Thyroid gland (tissue), 4 donors: ENCODE results near the gene TRUB2. TPM values are rescaled to one million over a fixed set of nuclear protein-coding genes. Genes with fewer than 3 reads are reported as not detected.
A peak's percentile ranks its signal among the peaks of the same experiment; 100 is the strongest.

ENCODE experiments used
- DNase-seq, 2 donors: peaks; one replicate each; pipeline ENCODE4 v3.0.0-alpha.2; 2019
- H3K27ac ChIP-seq, 3 donors: fragments of 200-600 bp; sonication (generic); 1 replicate in 2 of 3; 2 replicates in 1 of 3; pipeline ENCODE4 v1.5.1; 2016 to 2019; ENCODE audit warnings: mild to moderate bottlenecking in 1 of 3, moderate library complexity in 1 of 3
- H3K27me3 ChIP-seq: fragments of 200-600 bp; sonication (generic); one replicate; pipeline ENCODE4 v1.5.1; 2019
- H3K36me3 ChIP-seq, 2 donors: fragments of 200-600 bp; sonication (generic); one replicate each; pipeline ENCODE4 v1.5.1; 2016 to 2019
- H3K4me1 ChIP-seq, 2 donors: fragments of 200-600 bp; sonication (generic); one replicate each; pipeline ENCODE4 v1.5.1; 2017 to 2019
- H3K4me3 ChIP-seq, 3 donors: fragments of 200-600 bp; sonication (generic); replicated peaks in 1 of 3; 1 replicate in 2 of 3; 2 replicates in 1 of 3; pipeline ENCODE4 v1.5.1; 2016; ENCODE audit warnings: mild to moderate bottlenecking in 1 of 3
- H3K9me3 ChIP-seq: fragments of 200-600 bp; sonication (generic); one replicate; pipeline ENCODE4 v1.5.1; 2017
- POLR2A ChIP-seq, 2 donors: fragments of 450-650 bp; IDR thresholded peaks; one replicate each; pipeline ENCODE4 v1.6.1; 2017; ENCODE audit warnings: antibody characterized with exemption in 2 of 2, mild to moderate bottlenecking in 2 of 2, moderate library complexity in 1 of 2
- WGBS, 2 donors: methylation state at CpG; one replicate each; pipeline ENCODE4 v1.1.5; 2017; 5-methylcytosine and 5-hydroxymethylcytosine counted together
- intact Hi-C: fragments of 100-400 bp; cut with DNase I; formaldehyde crosslinking; loops from one replicate; pipeline ENCODE4 v1.15.1; 2023
- total RNA-seq, 4 donors: library from RNA; depleted of rRNA; stranded (reverse); fragments of >200 nt; gene quantifications; one replicate each; pipeline ENCODE4 v1.2.3, GENCODE V29; 2016
- TF ChIP-seq, protein P1 (sequence below), 6 experiments: fragments of 200-600 bp in 3 of 6; fragments of 450-650 bp in 3 of 6; sonication (generic) in 3 of 6; IDR thresholded peaks; one replicate each; pipeline ENCODE4 v1.5.1; 2016 to 2019; ENCODE audit warnings: antibody characterized with exemption in 6 of 6, mild to moderate bottlenecking in 2 of 6, inconsistent platforms in 1 of 6, moderate library complexity in 1 of 6

TRUB2 gene
- total RNA-seq, 4 donors from 2014 or later, result 8.3 to 19.2 (median 16.6) TPM

DNA sequence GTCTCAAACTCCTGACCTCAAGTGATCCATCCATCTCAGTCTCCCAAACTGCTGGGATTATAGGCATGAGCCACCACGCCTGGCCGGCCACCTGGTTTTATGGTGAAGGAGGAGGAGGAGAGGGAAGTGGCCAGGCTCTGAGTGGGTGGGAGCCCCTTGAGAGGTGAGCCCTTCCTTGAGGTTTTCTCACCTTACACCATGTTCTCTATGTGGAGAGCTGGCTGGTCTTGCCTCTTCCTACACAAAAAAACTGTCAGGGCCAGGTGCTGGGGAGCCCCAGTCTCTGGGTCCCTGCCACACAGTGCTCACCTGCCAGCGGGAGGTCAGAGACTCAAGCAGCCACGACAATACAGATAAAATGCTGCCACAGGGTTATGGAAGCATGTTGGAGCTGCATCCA lies 28.1 kb downstream of the TRUB2 start:
- DNase-seq, result no peak
- Histone ChIP-seq H3K27me3 (no peaks in the 10 kb centered on the region), H3K9me3 (no peaks in the 10 kb centered on the region), H3K4me3 (no peak overlapping the region), H3K27ac (no peak overlapping the region), H3K36me3 (no peaks in the 10 kb centered on the region), H3K4me1 (peaks cover 0 to 5% of the 10 kb centered on the region in 2 donors)
- TF ChIP-seq POLR2A (IDR thresholded peaks at IDR 0.05), result no peak
- TF ChIP-seq, protein P1, sequence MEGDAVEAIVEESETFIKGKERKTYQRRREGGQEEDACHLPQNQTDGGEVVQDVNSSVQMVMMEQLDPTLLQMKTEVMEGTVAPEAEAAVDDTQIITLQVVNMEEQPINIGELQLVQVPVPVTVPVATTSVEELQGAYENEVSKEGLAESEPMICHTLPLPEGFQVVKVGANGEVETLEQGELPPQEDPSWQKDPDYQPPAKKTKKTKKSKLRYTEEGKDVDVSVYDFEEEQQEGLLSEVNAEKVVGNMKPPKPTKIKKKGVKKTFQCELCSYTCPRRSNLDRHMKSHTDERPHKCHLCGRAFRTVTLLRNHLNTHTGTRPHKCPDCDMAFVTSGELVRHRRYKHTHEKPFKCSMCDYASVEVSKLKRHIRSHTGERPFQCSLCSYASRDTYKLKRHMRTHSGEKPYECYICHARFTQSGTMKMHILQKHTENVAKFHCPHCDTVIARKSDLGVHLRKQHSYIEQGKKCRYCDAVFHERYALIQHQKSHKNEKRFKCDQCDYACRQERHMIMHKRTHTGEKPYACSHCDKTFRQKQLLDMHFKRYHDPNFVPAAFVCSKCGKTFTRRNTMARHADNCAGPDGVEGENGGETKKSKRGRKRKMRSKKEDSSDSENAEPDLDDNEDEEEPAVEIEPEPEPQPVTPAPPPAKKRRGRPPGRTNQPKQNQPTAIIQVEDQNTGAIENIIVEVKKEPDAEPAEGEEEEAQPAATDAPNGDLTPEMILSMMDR (IDR thresholded peaks at IDR 0.05), result no peak
- intact Hi-C loops, result loop anchor here (2.0 to 10.0 kb wide), 2 partner anchors 47 to 121 kb away; partner anchors contain the start of gene SLC27A4
- WGBS, 2 donors, result 80 to 100% methylated on average over 2 to 4 of the region's 4 CpGs

DNA sequence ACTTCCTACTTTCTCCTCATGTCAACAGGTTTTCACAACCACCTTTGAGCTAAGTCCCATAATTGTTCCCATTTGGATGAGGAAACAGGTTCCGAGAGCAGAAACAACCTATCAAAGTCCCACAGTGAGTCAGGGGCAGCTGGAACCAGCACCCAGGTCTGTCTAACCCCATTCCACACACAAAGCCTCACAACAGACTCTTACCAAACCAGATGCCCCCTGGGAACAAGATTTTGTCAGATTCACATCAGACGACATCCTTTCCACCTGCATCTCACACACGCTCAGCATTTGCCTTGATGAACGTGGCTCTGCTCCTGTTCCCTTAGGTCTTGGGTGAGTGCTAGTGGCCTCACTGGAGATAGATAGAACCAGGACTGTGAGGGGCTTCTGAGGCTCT lies 29.2 kb downstream of the TRUB2 start:
- no peak for TF ChIP-seq POLR2A (IDR thresholded peaks at IDR 0.05)
- TF ChIP-seq, protein P1 (IDR thresholded peaks at IDR 0.05), result no peak

DNA sequence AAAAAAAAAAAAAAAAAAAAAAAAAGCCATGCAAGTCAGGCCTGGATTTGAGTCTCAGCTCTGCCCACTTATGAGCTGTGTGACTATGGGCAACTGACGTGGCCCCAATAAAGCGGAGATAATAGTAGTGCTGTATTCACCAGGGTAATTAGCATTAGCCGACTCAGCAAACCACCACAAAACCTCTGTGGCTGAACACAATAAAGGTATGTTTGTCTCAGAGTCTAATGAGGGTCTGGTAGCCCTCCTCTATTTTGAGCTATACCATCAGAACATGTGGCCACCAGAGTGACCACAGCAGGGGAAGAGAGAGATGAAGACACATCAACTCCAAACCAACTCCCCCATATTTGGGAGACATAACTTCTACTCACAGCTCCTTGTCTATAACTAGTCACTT lies 30.2 kb downstream of the TRUB2 start:
- 88 to 95% methylated on average over 3 of the region's 3 CpGs for WGBS, 2 donors
- Histone ChIP-seq H3K36me3 (no peaks in the 10 kb centered on the region), H3K4me3 (no peak overlapping the region), H3K27ac (no peak overlapping the region), H3K4me1 (peaks cover 13 to 23% of the 10 kb centered on the region in 2 donors), H3K27me3 (no peaks in the 10 kb centered on the region), H3K9me3 (no peaks in the 10 kb centered on the region)
- intact Hi-C loops, result loop anchor here (10.0 kb wide), 1 partner anchor 123 kb away; no protein-coding TSS in a partner anchor
- no peak for DNase-seq
- TF ChIP-seq, protein P1 (IDR thresholded peaks at IDR 0.05), result no peak
- TF ChIP-seq POLR2A (IDR thresholded peaks at IDR 0.05), result no peak

More for the DNA sequence above, 29.2 kb downstream of the TRUB2 start:
- Histone ChIP-seq H3K27me3 (no peaks in the 10 kb centered on the region), H3K4me3 (no peak overlapping the region), H3K9me3 (no peaks in the 10 kb centered on the region), H3K36me3 (no peaks in the 10 kb centered on the region), H3K4me1 (peaks cover 9 to 15% of the 10 kb centered on the region in 2 donors), H3K27ac (no peak overlapping the region)
- no peak for DNase-seq
- WGBS, 2 donors, result 89 to 94% methylated on average over 4 of the region's 4 CpGs
- intact Hi-C loops, result loop anchor here (10.0 kb wide), 1 partner anchor 122 kb away; no protein-coding TSS in a partner anchor

DNA sequence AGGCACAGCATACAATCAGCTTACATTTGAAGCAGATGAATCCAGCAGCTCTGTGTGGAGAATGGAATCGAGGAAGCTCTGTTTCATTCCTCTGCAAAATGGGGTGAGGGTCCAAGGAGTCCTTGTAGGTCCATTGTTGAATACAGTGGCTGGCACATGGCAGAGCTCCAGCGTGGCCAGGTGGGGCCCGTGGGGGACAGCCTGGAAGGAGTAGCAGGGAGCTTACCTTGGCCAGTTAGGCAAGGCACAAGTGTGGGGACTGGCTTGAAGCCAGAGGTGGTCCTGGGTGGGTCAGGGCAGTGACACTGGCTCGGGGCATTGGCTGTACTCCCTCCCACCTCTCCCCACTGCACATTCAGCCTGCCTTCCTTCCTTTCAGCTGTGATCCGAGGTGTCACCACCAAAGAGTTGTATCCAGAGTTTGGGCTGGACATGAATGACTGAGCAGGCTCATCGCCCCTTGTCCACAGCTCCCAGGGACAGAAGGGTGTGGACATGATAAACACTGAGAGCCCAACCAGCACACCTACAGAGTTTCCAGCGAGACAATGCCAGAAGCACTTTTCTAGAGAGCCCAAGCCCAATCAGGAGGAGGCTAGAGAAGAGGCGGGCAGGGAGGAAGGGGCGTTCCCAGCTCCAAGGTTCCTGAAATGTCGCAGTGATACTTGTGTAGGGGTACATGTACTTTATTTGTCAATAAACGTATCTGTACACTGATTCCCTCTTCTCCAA lies 33.8 kb downstream of the TRUB2 start:
- H3K4me1 ChIP-seq, result peaks cover 34 to 48% of the 10 kb centered on the region in 2 donors
- H3K4me3 ChIP-seq, result no peak overlapping the region
- H3K27me3 ChIP-seq, result no peaks in the 10 kb centered on the region
- no peaks in the 10 kb centered on the region for H3K36me3 ChIP-seq
- H3K9me3 ChIP-seq, result no peaks in the 10 kb centered on the region
- peak in 1 of 2 donors; percentile 25 for TF ChIP-seq POLR2A (IDR thresholded peaks at IDR 0.05)
- TF ChIP-seq, protein P1 (IDR thresholded peaks at IDR 0.05), result no peak
- intact Hi-C loops, result no loop called here
- peak; percentile 70 for DNase-seq
- 39 to 42% methylated on average over 11 of the region's 11 CpGs for WGBS, 2 donors
- peak overlapping the region; percentile 72 to 82 (median 82) for H3K27ac ChIP-seq

DNA sequence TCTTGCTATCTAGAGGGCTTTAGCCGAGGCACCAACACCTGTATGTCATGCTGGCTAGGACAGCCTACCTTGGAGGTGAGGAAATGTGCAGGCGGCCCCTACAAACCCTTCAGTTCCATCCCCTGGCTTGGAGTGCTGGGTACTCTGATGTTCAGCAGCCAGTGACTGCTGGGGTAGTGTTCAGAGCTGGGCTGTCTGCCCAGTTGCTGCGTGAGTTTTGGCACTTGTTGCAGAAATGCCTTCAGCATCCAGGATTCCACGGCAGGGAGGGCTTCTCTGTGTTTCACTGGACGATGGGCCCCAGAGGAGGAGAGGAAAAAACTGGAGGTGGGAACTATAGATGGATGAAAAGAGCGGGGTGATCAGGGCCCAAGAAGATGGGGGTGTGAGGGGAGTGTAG lies 35.8 kb downstream of the TRUB2 start:
- DNase-seq, result peak; percentile 97
- no peaks in the 10 kb centered on the region for H3K9me3 ChIP-seq
- H3K27me3 ChIP-seq, result no peaks in the 10 kb centered on the region
- no peaks in the 10 kb centered on the region for H3K36me3 ChIP-seq
- H3K27ac ChIP-seq, result peak overlapping the region; percentile 23 to 82 (median 82)
- H3K4me1 ChIP-seq, result peaks cover 34 to 48% of the 10 kb centered on the region in 2 donors
- no peak overlapping the region for H3K4me3 ChIP-seq
- intact Hi-C loops, result no loop called here
- 21 to 43% methylated on average over 6 of the region's 6 CpGs for WGBS, 2 donors
- no peak for TF ChIP-seq POLR2A (IDR thresholded peaks at IDR 0.05)
- TF ChIP-seq, protein P1 (IDR thresholded peaks at IDR 0.05), result no peak
